Hematopoietic multipotent progenitor cell (in vitro differentiated cells): Measurements from ENCODE around the gene SLC16A10. TPM values are rescaled to one million over a fixed set of nuclear protein-coding genes. Genes with fewer than 3 reads are reported as not detected.
"Not testable (repeated sequence)": the region's sequence is repeated elsewhere in the genome, so short reads cannot be mapped to it uniquely, and the experiment has no call there.

Source experiments
- DNase-seq, 3 donors: peaks; one replicate each; pipeline ENCODE4 v3.0.0-alpha.2; 2011 to 2015; ENCODE audit warnings: low read depth in 2 of 3, low spot score in 2 of 3
- total RNA-seq: library from RNA; depleted of rRNA; stranded (reverse); fragments of >200 nt; gene quantifications from one replicate; pipeline ENCODE4 v1.2.3, GENCODE V29; 2012

SLC16A10 gene
- total RNA-seq = 3.8 TPM

GRCh38 chr6:111087106-111087835 lies at the start of gene SLC16A10:
TSS of gene SLC16A10 (plus strand) at chr6:111087503. CDS start at chr6:111087753, 250 bp downstream.
- DNase-seq = peak; percentile 73 to 86 (median 85)

- DNase-seq = no peak
Measured at GRCh38 chr6:111038534-111039252, 48.6 kb upstream of the SLC16A10 start.

DNA sequence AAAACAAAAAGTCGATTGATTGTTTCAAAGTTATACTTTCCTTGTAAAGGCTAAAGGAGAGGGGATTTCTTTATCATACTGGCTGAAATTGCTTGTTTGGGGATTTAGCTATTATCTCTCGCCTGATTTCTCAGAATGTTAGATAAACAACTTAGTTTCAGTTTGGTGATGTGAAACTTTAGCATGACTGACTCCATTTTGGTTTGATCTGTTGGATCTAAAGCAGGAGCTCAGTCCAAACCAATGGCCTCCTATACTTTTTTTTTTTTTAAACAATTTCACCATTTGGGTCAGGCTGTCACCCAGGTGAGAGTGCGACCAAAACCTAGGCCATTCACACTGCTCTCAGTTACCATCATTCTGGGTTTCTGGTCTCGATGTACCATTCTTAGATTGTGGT lies 45.4 kb upstream of the SLC16A10 start:
- DNase-seq = no peak

DNA sequence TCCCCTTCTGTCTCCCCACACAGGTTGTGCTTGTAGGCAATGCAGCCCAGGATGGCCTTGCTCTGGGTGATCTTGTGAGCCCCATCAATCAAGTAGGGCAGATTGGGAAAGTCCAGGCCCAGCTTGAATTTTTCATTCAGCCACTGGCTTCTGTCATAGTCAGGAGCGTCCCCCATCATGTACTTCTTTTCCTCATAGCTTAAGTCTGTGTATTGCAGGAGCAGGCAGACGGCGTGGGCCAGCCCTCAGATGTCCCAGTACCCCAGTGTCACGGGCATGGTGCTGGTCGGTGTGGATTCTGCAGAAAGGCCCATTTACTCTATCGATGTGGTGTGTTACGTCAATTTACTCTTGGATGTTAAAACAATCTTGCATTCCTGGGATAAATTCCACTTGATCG lies 40.1 kb upstream of the SLC16A10 start:
- no peak for DNase-seq

DNA sequence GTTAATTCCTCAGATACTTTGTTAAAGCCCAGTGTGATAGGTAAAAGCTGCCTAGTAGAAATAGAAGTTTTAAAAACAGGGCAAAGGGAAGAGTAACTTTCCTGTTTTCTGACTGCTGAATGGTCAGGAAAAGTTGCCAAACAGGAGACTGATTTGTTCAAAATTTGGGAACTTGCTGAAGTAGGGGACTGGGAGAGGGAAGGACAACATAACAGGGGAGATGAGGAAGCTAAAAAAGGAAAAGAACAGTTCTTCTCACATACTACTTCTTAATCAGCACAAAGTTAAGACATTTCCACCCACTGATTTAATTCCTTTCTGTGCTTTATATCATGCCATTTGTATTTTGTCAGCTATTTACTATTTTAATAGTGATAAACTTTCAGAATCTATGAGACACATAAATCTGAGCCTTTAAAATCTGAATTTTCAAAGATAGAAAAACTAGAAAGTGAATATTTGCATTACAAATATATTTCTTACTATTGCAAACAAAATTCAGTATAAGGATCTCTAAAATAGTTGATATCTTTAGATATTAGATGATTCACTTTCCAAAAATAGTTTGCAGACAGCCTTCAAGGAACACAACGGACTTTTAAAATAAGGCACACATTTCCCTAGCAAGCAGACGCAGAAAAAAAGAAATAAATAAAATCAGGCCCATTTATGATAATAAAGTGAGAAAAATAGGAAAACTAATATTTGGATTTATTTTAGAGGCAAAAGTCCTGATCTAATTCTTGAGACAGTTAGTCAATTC lies 36.9 kb upstream of the SLC16A10 start:
- no peak for DNase-seq

DNA sequence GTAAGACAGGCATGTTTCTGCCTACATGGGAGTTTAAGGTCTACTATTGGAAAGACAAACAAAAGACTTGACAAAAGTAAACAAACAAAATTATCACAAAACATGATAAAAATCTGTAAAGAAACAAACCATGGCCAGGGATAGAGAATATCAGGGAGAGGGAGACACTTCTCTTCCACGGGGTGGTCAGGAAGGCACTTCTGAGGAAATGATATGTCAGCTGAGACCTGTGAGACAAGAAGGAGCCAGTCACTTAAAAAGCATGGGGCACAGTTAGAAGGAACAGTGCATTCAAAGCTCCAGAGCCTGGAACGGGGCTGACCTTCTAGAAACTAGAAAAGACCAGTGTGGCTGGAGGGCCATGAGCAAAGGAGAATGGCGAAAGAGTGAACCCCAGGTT lies 35.1 kb upstream of the SLC16A10 start:
- no peak for DNase-seq

DNA sequence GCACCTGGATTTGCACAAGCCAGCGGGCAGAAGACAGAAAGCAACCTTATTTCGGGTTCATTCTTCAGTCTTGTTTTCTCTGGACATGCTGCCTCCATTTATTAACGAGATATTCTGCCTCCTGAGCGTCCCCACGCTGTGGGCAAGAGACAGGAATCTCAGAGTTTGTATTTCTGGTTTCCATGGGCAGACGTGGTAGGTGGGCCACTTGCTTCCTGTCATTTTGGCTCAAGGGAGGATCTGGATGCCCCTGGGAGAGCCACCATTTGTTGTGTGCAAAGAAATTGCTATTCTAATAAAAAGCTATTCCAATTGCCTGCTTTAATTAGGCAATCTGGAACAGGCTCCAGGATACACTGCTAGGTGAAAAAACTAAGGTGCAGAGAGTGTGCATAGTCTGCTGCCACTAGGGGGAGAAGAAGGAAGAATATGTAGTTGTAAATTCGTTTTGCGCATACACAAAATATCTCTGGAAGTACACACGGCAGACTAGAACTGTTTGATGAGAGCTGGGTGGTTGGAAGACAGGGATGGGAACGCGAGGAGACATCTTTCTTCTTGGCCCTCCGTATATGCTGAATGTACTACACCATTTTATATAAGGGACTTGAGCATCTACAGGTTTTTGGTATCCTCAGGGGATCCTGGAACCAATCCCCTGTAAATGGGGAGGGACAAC lies 30.1 kb upstream of the SLC16A10 start:
- peak; percentile 7 to 49 (median 36) for DNase-seq

GRCh38 chr6:111061508-111061907 lies 25.8 kb upstream of the SLC16A10 start:
- no peak for DNase-seq

DNA sequence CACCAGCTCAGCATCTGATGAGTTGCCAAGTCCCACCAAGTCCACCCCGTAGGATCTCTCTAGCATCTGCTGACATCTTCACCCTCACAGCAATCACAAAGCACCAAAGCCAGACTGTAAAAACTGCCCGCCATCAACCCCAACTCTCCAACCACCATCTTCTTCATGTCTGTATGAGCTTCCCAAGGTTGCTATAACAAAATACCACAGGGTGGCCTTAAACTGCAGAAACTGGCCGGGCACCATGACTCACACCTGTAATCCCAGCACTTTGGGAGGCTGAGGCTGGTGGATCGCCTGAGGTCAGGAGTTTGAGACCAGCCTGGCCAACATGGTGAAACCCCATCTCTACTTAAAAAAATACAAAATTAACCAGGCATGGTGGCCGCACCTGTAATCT lies 25.3 kb upstream of the SLC16A10 start:
- DNase-seq = not testable (repeated sequence)

DNA sequence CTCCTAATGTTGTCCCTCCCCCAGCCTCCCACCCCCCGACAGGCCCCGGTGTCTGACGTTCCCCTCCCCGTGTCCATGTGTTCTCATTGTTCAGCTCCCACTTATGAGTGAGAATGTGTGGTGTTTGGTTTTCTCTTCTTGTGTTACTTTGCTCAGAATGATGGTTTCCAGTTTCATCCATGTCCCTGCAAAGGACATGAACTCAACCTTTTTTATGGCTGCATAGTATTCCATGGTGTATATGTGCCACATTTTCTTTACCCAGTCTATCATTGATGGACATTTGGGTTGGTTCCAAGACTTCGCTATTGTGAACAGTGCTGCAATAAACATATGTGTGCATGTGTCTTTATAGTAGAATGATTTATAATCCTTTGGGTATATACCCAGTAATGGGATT lies 24.4 kb upstream of the SLC16A10 start:
- DNase-seq = not testable (repeated sequence)

DNA sequence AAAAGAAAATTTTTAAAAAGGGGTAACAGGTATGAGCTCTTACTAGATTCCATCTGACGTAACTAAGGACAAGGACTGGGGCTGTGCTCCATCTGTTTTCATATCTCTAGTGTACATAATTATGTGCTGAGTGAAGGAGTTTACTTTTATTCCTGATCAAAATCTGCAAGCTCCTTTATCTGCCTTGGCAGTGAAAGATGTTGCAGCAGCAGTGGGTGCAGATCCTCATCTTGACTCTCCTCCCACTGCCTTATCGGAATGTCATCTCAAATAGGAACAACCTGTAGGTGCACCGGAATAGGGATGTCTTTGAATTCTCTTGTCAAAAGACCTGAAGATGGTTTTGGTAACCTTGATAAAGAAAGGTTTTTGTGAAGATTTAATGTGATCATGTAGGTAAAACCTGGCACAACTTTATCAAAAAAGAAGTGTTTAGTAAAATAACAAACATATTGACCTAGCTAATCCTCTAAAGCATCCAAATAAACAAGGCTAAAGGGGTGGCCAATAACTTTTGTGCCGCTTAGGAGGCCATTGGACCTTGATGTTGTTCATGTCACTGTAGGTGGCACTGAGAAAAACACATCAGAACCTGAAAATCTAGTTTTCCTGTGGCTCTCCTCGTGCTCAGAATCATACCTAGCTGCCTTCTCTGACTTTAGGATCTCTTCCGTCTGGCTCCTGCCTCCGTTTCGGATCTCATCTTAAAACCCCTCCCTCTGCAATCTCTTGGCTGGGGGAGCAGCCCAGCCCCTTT lies 19.0 kb upstream of the SLC16A10 start:
- no peak for DNase-seq

- DNase-seq = no peak
Measured at GRCh38 chr6:111068866-111069234, 18.5 kb upstream of the SLC16A10 start.

DNA sequence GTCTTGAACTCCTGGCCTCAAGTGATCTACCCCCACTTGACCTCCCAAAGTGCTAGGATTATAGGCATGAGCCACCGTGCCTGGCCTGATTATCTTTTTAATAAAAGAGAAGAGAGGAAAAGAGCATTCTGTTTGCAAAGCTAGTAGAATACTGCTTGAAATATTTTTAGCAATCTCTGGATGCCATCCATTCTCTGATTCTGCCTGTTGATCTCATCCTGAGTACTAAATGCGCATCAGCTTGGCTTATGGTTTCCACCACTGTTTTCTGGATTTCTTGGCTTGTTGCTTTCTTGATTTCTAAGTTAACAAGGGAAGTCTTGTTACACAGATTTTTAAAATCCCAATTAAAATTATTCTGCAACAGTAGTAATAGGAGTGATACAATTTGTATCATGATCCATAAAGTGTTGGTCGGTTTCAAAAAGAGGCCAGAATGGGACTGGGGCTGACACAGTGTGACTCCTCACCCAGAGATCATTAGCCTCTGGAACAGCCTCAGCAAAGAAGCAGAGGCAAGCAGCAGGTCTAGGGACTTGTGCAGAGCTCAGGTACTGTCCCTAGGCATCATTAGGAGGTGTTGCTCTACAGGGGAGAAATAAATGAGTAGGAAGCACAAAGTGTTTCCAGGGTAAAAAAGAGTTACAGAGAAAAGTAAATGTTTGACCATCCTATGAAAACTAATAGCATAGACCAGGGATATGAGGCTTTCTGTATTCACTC lies 17.8 kb upstream of the SLC16A10 start:
- no peak for DNase-seq

DNA sequence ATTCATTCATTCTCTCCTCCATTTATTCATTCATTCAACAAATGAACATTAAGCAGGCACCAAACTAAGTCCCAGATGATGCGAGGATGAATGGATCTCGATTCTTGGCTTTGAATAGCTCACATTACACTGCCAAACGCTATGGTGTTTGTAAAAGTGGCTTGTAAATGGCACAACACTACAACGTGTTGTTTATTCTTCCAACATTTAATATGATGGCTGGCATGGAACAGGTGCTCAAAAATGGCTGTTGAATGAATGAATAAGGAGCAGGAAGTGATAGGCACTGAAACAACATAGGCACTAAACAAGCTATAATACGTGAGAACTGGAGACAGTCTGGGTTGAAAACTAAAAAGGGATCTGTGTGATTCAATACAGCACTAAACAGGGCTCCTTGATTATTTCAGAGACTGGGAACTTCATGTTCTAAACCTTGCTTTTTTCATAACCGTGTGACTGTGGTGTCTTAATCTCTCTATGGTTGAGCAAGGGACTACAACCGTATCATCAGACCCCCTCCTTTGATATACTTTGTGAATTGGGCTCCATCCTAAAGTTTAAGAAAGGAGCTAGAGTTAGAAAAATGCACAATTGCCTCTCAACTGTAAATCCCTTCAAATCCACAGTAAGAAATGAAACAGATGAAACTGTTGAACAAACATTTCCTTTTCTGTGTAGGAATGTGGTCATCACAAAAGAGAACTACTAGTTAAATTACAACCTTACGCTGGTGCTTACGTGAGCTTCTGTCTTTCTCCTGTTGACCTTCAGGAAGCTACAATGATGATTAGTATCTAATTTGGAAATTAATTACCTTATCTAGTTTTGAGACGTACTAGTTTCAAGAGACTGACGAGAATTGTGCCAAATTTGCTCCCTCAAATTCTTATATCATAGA lies 16.9 kb upstream of the SLC16A10 start:
- DNase-seq = no peak

DNA sequence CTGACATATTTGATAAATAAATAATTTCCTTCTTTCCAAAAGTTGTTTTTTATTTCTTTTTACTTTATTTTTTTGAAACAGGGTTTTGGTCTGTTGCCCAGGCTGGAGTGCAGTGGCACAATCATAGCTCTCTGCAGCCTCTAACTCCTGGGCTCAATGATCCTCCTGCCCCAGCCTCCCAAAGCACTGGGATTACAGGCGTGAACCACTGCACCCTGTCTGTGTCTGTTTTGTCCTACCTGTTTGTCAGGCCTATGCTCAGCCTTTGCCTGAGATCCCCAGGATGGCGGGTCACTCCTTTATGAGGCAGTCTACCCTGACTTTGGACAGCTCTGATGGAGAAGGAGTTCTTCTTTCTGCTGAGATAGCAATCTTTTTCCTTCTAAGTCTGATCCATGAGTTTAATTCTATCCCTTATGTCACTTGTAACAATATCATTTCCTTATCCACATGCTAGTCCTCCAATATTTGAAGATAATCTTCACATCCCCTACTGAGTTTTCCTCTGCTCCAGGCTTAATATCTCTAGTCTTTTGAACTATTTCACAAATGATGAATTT lies 14.4 kb upstream of the SLC16A10 start:
- no peak for DNase-seq

DNA sequence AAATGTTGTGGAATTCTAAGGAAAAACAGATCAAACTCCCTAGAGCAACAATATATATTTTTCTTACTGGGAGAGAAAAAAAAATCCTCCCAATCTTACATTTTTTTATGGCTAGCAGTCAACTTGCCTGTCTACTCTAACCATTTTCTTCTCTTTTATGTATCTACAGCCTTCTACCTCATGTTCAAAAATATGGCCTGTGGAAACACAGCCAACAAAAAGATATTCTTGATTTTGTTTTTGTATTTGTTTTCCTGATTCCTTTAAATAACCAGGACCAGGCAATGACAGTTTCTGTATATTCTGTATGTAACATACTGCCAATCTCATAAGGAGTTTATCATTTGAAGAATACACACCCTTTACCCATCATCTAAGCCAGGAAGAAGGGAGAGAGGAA lies 13.0 kb upstream of the SLC16A10 start:
- no peak for DNase-seq

- DNase-seq = no peak
Measured at GRCh38 chr6:111076024-111076695, 11.1 kb upstream of the SLC16A10 start.

DNA sequence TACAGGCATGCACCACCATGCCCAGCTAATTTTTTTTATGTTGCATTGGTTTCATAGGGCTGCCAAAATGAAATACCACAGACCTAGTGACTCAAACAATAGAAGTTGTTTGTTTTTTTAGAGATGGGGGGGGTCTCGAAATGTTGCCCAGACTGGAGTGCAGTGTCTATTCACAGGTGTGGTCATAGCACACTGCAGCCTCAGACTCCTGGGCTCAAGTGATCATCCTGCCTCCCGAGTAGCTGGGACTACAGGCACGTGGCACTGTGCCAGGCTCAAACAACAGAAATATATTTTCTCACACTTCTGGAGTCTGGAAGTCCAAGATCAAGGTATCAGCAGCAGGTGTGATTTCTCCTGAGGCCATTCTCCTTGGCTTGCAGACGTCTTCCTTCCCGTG lies 6.6 kb upstream of the SLC16A10 start:
- DNase-seq = no peak
